Measurements from ENCODE around the gene RFX5. TPM values are rescaled to one million over a fixed set of nuclear protein-coding genes. Genes with fewer than 3 reads are reported as not detected.

Gene RFX5
- total RNA-seq, 4 donors from 2014 or later: 17.7 to 61.0 (median 35.4) TPM

DNA sequence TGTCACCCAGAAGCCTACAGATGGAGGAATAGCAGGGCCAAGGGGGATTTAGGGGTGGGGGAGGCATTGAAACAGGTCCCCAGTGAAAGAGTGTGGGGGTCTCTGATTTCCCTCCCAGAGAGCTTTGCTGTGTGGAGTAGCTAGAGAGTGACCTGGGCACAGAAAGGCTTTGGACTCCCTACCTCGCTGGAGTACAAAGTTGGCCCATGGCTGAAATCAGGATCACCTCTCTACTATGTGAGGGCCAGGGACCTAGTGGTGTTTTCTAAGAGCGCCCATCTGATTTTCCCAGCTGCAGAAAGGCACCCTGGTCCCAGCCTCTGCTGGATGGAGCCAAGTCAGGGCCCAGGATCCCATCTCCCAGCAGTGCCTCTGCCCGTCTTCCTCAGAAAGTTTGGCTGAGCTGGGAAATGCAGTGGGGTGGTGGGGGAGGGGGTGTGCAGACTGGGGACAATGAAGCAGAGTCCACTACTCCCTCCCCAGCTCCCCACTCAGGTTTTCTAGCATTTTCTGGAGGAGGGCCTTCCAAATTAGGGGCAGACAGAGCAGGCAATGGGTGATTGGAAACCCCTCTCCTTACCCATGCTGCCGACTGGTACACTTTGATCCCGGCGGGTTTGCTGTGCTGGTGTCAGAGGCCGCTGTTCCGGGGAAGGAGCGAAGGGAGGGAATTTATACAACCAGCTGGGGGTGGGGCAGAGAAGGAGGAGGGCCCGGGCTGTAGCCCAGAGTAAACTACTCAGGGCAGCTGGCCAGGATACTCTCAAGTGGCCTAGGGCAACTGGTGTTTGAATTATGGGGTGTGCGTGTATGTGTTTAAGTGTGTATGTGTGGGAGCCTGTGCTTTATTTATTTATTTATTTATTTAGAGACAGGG is 25.2 kb upstream of the RFX5 start, which contains the start of gene SELENBP1:
SELENBP1 (minus strand) TSS at position 648 of the 877 bp plus-strand sequence; CDS start at position 584, 64 bp downstream.
- TF ChIP-seq POLR2AphosphoS5 (IDR thresholded peaks at IDR 0.05): peak; percentile 93 to 99 (median 98)
- TF ChIP-seq EP300 (IDR thresholded peaks at IDR 0.05; ENCODE audit: low read depth): no peak
- TF ChIP-seq POLR2A (IDR thresholded peaks at IDR 0.05): peak; percentile 98
- TF ChIP-seq CTCF (IDR thresholded peaks at IDR 0.05): no peak
- H3K4me1 ChIP-seq: peaks cover 13 to 81% (median 49%) of the 10 kb centered on the region in 4 donors
- WGBS, 2 donors (ENCODE audit: low coverage in 1 of 2): 18 to 80% methylated on average over 1 to 11 of the region's 11 CpGs
- peak within 1 kb of the TSS; percentile 84 to 92 (median 87) for H3K27ac ChIP-seq
- in situ Hi-C loops (cut with MboI; ENCODE audit: low pct_ligation_motif_present in 1 of 4, low pct_unique_long_range_greater_than_20kb in 1 of 4, low sequenced_read_pairs in 3 of 4): no loop called here
- DNase-seq: peak; percentile 94
- H3K4me3 ChIP-seq: peak within 1 kb of the TSS; percentile 36 to 63 (median 45)
- H3K27me3 ChIP-seq: no peaks in the 10 kb centered on the region
- intact Hi-C loops (cut with DNase I; ENCODE audit: low total_unique reads): loop anchor here (2.0 kb wide), 1 partner anchor 27 kb away; the partner anchor contains the start of gene PSMB4
- no peaks in the 10 kb centered on the region for H3K9me3 ChIP-seq
- H3K36me3 ChIP-seq: peaks cover 0 to 11% (median 4%) of the 10 kb centered on the region in 4 donors

- intact Hi-C loops (cut with DNase I; ENCODE audit: low total_unique reads): loop anchor here (2.0 kb wide), 1 partner anchor 27 kb away; the partner anchor contains the start of gene PSMB4
- Histone ChIP-seq H3K27ac (peak overlapping the region; percentile 84 to 92 (median 87)), H3K9me3 (no peaks in the 10 kb centered on the region), H3K4me1 (peaks cover 13 to 73% (median 49%) of the 10 kb centered on the region in 4 donors), H3K36me3 (peaks cover 0 to 18% (median 6%) of the 10 kb centered on the region in 4 donors), H3K4me3 (peak overlapping the region; percentile 36 to 63 (median 45)), H3K27me3 (no peaks in the 10 kb centered on the region)
- in situ Hi-C loops (cut with MboI; ENCODE audit: low pct_ligation_motif_present in 1 of 4, low pct_unique_long_range_greater_than_20kb in 1 of 4, low sequenced_read_pairs in 3 of 4): no loop called here
- DNase-seq: peak; percentile 75
- TF ChIP-seq POLR2AphosphoS5 (IDR thresholded peaks at IDR 0.05) (peak in 2 of 3 donors; percentile 5 to 27), POLR2A (IDR thresholded peaks at IDR 0.05) (peak; percentile 21), CTCF (IDR thresholded peaks at IDR 0.05) (no peak), EP300 (IDR thresholded peaks at IDR 0.05; ENCODE audit: low read depth) (no peak)
- 21 to 31% methylated on average over 5 to 9 of the region's 9 CpGs for WGBS, 2 donors (ENCODE audit: low coverage in 1 of 2)
These were observed 24.5 kb upstream of the RFX5 start for GRCh38 chr1:151371370-151372057.

DNA sequence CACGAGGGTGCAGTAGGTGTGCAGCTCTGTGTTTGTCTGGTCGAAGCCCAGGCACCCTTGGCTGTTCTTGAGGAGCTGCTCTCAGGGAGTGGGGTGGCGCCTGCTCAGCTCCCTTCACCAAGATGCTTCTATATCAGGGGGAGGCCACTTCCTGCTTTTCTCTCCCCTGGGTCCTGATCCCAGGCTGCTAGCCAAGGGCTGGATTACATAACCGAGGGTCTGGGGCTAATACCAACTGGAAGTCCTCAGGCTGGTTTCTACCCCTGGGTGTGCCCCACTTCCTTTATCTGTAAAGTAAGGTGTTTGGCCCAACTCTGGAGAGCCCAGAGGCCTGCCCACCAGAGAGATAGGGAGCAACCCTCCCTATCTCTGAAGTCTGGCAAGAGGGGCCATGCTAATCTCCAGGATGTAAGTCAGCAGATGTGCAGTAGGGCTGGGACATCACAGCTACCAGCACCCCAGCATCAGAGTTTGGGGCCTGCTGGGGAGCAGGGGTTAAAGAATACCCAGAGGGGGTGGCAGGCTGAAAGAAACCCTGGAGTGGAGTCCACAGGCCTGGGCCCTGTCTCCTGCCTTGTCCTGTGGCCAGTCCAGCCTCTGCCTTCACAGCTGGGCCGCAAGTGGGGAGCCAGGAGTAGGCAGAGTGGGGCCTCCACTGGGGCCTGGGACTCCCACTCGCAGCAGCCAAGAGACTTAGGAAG is 23.3 kb upstream of the RFX5 start:
- Histone ChIP-seq H3K4me3 (peak overlapping the region in 3 of 4 donors; percentile 36 to 63 (median 46)), H3K4me1 (peaks cover 13 to 67% (median 49%) of the 10 kb centered on the region in 4 donors), H3K36me3 (peaks cover 0 to 28% (median 12%) of the 10 kb centered on the region in 4 donors), H3K27me3 (no peaks in the 10 kb centered on the region), H3K27ac (peak overlapping the region; percentile 84 to 92 (median 87)), H3K9me3 (no peaks in the 10 kb centered on the region)
- intact Hi-C loops (cut with DNase I; ENCODE audit: low total_unique reads): no loop called here
- peak; percentile 34 for DNase-seq
- in situ Hi-C loops (cut with MboI; ENCODE audit: low pct_ligation_motif_present in 1 of 4, low pct_unique_long_range_greater_than_20kb in 1 of 4, low sequenced_read_pairs in 3 of 4): no loop called here
- WGBS, 2 donors (ENCODE audit: low coverage in 1 of 2): 52% methylated on average over 4 of the region's 6 CpGs; no CpG with 5 or more reads in 1 of the 2 donors
- TF ChIP-seq CTCF (IDR thresholded peaks at IDR 0.05) (no peak), POLR2AphosphoS5 (IDR thresholded peaks at IDR 0.05) (peak in 1 of 3 donors; percentile 17)
